ENCODE data around the gene TBX3.

TBX3 gene

GRCh38 chr12:114682785-114683708 is 928 bp downstream of the TBX3 start:
- no peak for DNase-seq (ENCODE audit: low spot score)

- DNase-seq (ENCODE audit: low spot score): no peak
These were observed 1.7 kb downstream of the TBX3 start for GRCh38 chr12:114682106-114682784.

DNA sequence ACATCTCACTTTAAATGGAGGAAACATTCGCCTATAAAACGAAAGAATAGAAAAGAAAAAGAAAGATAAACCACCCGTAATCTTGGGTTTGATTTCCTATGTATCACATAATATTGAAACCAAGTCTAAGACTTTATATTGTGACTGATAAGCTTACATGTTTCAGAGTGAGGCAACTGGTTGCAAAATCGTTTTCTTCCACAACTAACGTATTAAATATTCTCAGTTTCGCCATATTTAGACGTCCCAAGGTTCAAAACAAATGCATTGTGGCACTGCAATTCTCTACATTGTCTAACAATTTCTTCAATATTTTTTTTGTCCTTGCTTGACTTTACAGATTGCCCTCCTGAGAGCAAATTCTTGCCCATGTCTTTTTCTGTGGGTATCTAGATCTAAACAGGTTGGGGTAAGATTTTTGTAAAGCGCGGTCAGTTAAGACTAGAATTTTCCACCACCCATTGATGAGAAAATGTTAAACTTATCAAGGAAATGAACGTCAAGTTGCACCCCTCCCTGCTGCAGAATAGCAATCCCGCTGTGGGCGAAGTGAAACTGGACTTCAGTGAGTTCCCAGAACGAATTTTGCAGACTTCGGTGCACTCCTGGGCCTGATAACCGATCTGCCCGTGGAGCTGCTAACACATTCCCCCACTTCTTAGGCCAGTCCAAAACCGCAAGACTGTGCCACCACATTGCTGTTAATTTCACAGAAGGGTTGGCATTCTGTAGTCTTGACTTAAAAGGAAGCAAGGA is 2.7 kb downstream of the TBX3 start:
- DNase-seq (ENCODE audit: low spot score): no peak

DNA sequence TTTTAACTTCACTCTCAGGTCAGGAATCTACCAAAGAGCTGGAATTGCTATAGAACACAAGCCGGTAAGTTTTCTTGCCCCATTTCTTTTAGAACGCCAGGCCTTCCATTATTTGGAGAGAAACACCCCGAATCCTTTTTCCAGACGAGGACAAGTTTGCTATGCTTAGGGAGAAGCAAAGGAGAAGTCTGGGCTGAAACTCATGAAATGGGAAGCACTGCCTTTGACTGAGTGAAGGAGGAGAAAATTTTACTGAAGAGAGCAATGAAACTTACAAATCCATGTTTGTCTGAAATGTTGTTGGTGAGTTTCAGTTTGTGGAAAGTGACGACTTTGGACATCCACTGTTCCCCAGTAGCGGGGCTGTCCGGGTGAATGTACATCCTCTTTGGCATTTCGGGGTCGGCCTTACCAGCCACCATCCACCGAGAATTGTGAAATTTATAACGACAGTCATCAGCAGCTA is 3.3 kb downstream of the TBX3 start:
- no peak for DNase-seq (ENCODE audit: low spot score)

- no peak for DNase-seq (ENCODE audit: low spot score)
These were observed 4.0 kb downstream of the TBX3 start for GRCh38 chr12:114679942-114680341.

- DNase-seq (ENCODE audit: low spot score): no peak
These were observed 4.5 kb downstream of the TBX3 start for GRCh38 chr12:114679452-114679875.

DNA sequence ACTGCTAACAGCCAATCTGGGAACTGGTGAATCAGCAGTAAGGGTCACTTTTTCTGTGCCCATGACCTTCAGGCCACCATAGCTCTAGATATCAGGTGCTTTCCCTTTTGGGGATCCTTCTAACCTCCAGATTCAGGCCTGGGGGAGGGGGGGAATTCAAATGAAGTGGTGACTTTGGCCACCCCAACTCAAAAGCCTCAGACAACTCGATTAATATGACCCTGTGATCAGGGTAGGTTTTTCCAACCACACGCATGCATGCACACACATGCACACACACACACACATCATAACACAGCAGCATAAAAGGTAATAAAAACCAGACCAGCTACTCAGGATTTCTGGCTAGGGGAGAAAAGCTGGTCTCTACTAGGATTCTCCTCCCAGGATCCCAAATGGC is 5.3 kb downstream of the TBX3 start:
- no peak for DNase-seq (ENCODE audit: low spot score)

GRCh38 chr12:114678028-114678427 is 5.9 kb downstream of the TBX3 start:
- no peak for DNase-seq (ENCODE audit: low spot score)

DNA sequence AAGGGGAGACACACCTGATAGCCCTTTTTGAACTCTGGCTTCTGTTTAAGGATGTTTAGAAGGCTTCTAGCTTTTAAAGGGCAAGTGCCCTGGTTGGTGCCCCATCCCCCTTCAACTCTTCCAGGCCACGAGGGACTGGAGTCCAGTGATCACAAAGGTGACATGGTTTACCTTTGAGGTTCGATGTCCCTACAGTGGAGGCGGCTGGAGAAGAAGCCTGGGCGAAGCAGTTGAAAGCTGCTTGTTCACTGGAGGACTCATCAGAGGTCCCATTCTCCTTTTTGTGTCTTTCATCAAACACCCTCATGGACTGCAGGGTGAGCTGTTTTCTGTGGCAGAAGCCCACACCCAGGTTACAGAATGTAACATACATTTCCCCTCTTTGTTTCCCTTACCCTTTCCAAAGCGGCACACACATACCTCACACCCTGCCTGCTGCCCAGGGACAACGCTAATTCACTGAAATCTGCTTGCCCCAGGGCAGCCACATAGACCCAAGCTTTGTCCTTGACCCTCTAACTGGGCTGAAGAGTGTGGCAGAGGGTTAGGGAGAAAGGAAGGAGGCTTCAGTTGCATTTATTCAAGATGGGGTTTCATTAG is 7.7 kb downstream of the TBX3 start:
- no peak for DNase-seq (ENCODE audit: low spot score)

- no peak for DNase-seq (ENCODE audit: low spot score)
These were observed 9.5 kb downstream of the TBX3 start for GRCh38 chr12:114674251-114675047.

DNA sequence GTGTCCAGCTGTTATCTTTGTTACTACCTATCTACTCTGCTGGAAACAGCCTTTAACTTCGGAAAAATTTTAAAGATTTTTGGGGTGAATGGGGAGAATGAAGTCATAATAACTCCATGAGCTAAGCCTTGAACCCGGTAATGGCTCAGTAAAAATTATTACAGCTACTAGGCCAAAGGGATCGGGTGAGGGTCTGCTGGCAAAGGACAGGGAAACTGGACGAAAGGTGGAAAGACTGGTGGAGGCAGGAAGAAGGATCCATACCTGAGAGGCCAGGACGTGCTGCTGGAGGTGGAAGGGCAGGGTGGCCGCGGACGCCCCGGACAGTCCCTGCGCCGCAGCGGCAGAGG is 10.1 kb downstream of the TBX3 start:
- no peak for DNase-seq (ENCODE audit: low spot score)

DNA sequence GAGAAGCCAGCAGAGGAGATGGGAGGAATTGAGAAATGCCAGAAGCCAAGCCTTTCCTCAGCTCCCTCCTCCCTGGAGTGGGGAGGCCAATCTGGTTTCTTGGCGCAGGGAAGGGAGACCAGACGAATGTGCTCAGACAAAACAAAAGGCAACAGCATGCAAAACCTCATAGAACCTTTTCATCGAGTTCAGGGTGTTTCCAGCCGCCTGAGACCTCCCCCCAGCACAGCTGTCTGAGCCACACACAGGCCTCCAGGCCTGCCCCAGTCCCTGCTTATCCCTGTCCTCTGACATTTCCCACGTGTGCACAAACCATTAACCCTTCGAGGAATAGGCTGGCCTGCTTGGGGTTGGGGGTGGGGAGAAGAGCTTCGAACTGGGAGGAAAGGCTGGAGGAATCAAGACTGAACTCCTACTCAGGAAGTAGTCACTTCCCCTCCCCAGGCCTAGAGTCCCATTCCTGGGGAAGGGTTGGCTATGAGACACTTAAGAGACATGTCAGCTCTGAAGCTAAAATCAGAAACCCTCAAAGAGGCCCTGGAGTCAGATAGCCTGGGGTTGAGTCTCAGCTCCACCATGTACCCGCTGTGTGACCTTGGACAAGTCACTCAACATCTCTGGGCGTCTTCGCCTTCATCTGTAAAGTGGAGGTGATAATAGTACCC is 10.7 kb downstream of the TBX3 start:
- no peak for DNase-seq (ENCODE audit: low spot score)

- no peak for DNase-seq (ENCODE audit: low spot score)
These were observed 11.2 kb downstream of the TBX3 start for GRCh38 chr12:114672817-114673168.

GRCh38 chr12:114671443-114672411 is 12.2 kb downstream of the TBX3 start:
- no peak for DNase-seq (ENCODE audit: low spot score)

GRCh38 chr12:114671066-114671442 is 12.9 kb downstream of the TBX3 start:
- DNase-seq (ENCODE audit: low spot score): no peak

- DNase-seq (ENCODE audit: low spot score): no peak
These were observed 13.5 kb downstream of the TBX3 start for GRCh38 chr12:114670291-114670980.

- DNase-seq (ENCODE audit: low spot score): no peak
These were observed 14.3 kb downstream of the TBX3 start for GRCh38 chr12:114669401-114670290.

DNA sequence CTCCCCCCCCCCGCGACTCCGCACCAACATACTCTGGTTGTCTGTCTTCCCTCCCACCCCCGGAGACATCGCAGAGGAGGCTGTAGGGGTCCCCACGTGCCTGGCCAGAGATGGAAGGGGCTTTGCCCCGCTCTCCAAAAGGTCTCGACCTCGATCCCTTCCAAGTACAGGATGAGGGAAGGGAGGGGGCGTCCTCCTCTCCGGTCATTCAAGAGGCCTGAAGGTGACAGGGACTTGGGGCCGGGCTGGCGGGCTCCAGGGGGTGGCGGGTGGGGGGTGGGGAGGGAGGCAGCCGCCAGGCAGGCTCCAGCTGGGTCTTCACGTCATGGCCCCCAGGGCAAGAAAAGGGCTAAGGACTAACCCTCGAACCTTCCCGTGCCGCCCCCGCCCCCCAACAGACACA is 15.1 kb downstream of the TBX3 start:
- DNase-seq (ENCODE audit: low spot score): no peak

Data from pons (tissue), 1 donor.